Stimulated activated memory B cell treated with anti-CD40 and anti-IgM and Interleukin-4, amounts not matched to agents 10 μg/mL and 1 μg/mL and 100 μg/mL, for 72 hours (primary cell): ENCODE data around the gene MYOCOS.

Source experiments
- ATAC-seq: fragments of 150-1000 bp; cut with Tn5 transposase; 2 replicates; pipeline ENCODE4 v1.10.0; 2021
- H3K27ac Mint-ChIP-seq: one replicate; pipeline ENCODE4 v1.8.0; 2022; ENCODE audit warnings: mild to moderate bottlenecking, mixed read lengths
- H3K27me3 Mint-ChIP-seq: one replicate; pipeline ENCODE4 v1.8.0; 2022; ENCODE audit warnings: mixed read lengths
- H3K36me3 Mint-ChIP-seq: one replicate; pipeline ENCODE4 v1.8.0; 2022; ENCODE audit warnings: mixed read lengths
- H3K4me1 Mint-ChIP-seq: one replicate; pipeline ENCODE4 v1.8.0; 2022; ENCODE audit warnings: mixed read lengths
- H3K4me3 Mint-ChIP-seq: one replicate; pipeline ENCODE4 v1.8.0; 2022; ENCODE audit warnings: mild to moderate bottlenecking, moderate library complexity, mixed read lengths
- H3K9me3 Mint-ChIP-seq: one replicate; pipeline ENCODE4 v1.8.0; 2022; ENCODE audit warnings: mixed read lengths

Gene MYOCOS

GRCh38 chr1:171663854-171664575, 42.0 kb downstream of the MYOCOS start:
- no peak overlapping the region for H3K27ac Mint-ChIP-seq
- no peaks in the 10 kb centered on the region for H3K9me3 Mint-ChIP-seq
- no peaks in the 10 kb centered on the region for H3K4me1 Mint-ChIP-seq
- H3K36me3 Mint-ChIP-seq: no peaks in the 10 kb centered on the region
- H3K27me3 Mint-ChIP-seq: no peaks in the 10 kb centered on the region
- H3K4me3 Mint-ChIP-seq: no peak overlapping the region
- ATAC-seq: no peak

- no peaks in the 10 kb centered on the region for H3K36me3 Mint-ChIP-seq
- H3K4me3 Mint-ChIP-seq: no peak overlapping the region
- no peak overlapping the region for H3K27ac Mint-ChIP-seq
Measured at GRCh38 chr1:171664976-171665375, 42.9 kb downstream of the MYOCOS start.

GRCh38 chr1:171666114-171666769, 44.2 kb downstream of the MYOCOS start:
- no peaks in the 10 kb centered on the region for H3K4me1 Mint-ChIP-seq
- H3K36me3 Mint-ChIP-seq: no peaks in the 10 kb centered on the region
- no peak overlapping the region for H3K27ac Mint-ChIP-seq
- no peak for ATAC-seq
- H3K27me3 Mint-ChIP-seq: peaks cover 6% of the 10 kb centered on the region
- H3K4me3 Mint-ChIP-seq: no peak overlapping the region
- H3K9me3 Mint-ChIP-seq: no peaks in the 10 kb centered on the region

More at GRCh38 chr1:171664976-171665375, 42.9 kb downstream of the MYOCOS start:
- Mint-ChIP-seq H3K4me1 (no peaks in the 10 kb centered on the region), H3K9me3 (no peaks in the 10 kb centered on the region), H3K27me3 (no peaks in the 10 kb centered on the region)
- ATAC-seq: no peak

- Mint-ChIP-seq H3K27ac (no peak overlapping the region), H3K27me3 (peaks cover 8% of the 10 kb centered on the region), H3K9me3 (no peaks in the 10 kb centered on the region), H3K4me3 (no peak overlapping the region), H3K36me3 (no peaks in the 10 kb centered on the region), H3K4me1 (no peaks in the 10 kb centered on the region)
- ATAC-seq: no peak
Measured at GRCh38 chr1:171668372-171668771, 46.3 kb downstream of the MYOCOS start.

- Mint-ChIP-seq H3K27ac (no peak overlapping the region), H3K4me1 (no peaks in the 10 kb centered on the region), H3K9me3 (no peaks in the 10 kb centered on the region), H3K4me3 (no peak overlapping the region), H3K36me3 (no peaks in the 10 kb centered on the region), H3K27me3 (peaks cover 8% of the 10 kb centered on the region)
- peak; percentile 25 for ATAC-seq
Measured at GRCh38 chr1:171670739-171671138, 48.7 kb downstream of the MYOCOS start.

- Mint-ChIP-seq H3K9me3 (no peaks in the 10 kb centered on the region), H3K4me3 (no peak overlapping the region), H3K4me1 (no peaks in the 10 kb centered on the region), H3K36me3 (no peaks in the 10 kb centered on the region), H3K27ac (no peak overlapping the region), H3K27me3 (peaks cover 18% of the 10 kb centered on the region)
- no peak for ATAC-seq
Measured at GRCh38 chr1:171674431-171675405, 52.7 kb downstream of the MYOCOS start.
